COLO668 (cell line): ENCODE measurements around the gene DLD.
"Not testable (repeated sequence)": the region's sequence is repeated elsewhere in the genome, so short reads cannot be mapped to it uniquely, and the experiment has no call there.

Experiments
- DNase-seq: peaks from one replicate; lab custom pipeline; 2025; ENCODE audit not compliant: unreplicated experiment; lab: John Stamatoyannopoulos, UW

The DLD gene

DNA sequence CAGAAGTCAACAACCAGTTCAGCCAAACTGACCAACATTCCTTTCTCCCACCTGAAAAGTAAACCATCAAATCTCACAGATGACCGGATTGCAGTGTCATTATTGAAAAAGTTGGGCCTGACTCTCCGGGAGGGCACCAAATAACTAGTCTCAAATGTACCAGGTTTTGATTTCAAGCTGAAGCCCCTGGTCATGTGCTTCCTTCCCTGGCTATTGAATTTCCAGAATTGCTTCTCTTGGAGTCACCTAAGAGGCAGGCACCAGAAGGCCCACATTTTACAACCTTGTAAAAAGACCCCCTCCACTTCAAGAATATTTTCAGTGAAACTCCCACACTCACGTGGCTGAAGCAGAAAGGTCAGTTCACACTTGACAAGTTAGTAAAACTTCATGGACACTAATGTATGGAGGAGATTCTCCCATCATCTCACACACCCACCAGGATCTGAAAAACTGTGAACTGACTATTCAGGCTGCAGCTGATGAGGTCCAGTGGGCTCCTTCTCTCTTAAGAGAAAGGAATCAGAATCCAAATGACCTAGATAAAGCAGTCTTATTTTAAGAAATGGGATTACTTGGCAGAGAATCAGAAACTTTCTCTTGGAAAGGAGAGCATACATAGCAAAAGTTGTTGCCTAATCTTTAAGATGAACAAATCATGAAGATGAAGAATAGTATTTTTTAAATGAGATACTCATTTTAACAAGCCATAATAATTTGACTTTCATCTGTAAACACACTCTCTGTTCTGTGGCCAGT is 53.6 kb downstream of the DLD start:
- DNase-seq, result no peak

- DNase-seq, result no peak
Measured at GRCh38 chr7:107945332-107945731, 54.3 kb downstream of the DLD start.

DNA sequence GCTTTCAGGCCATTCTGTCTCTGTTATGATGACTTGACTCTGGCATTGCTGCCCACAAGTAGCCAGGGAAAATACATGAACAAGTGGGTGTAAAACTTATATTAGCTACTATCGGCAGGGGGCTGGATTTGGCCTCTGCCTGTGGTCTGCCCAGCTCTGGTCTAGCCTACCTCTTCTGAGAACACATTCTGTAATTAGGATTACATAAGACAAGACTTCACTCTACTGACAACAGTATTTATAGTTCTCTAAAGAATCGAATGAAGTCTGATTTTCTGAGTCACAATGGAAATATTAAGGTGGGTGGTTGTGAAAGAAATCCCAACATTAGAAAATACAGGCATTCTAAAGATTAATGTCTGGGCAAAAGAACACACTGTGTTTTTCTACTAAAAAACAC is 55.5 kb downstream of the DLD start:
- DNase-seq, result no peak

DNA sequence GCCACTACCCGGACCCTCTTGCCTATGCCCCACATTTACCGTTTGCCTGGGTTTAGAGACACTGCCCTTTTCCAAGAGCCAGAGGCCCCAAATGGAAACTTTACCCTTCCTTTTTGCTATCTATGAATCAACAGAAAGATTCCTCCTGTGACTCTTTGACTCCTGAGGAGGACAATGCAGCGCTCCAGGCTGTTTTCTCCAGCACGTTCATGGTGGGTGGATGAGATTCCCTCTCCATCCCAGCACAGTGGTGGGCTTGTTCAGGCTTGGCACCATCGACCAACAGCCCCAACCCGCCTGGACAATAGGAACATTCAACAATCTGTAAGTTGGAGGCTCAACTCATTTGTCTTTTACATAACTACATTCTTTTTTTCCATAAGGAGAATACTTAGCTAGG is 55.9 kb downstream of the DLD start:
- no peak for DNase-seq

GRCh38 chr7:107948645-107949442 is 57.9 kb downstream of the DLD start:
- no peak for DNase-seq

GRCh38 chr7:107949443-107949935 is 58.5 kb downstream of the DLD start:
- no peak for DNase-seq

GRCh38 chr7:107951172-107951787 is 60.3 kb downstream of the DLD start:
- no peak for DNase-seq

GRCh38 chr7:107951896-107952295 is 60.9 kb downstream of the DLD start:
- DNase-seq, result no peak

GRCh38 chr7:107953265-107953923 is 62.4 kb downstream of the DLD start:
- DNase-seq, result no peak

GRCh38 chr7:107953924-107954303 is 62.9 kb downstream of the DLD start:
- DNase-seq, result no peak

DNA sequence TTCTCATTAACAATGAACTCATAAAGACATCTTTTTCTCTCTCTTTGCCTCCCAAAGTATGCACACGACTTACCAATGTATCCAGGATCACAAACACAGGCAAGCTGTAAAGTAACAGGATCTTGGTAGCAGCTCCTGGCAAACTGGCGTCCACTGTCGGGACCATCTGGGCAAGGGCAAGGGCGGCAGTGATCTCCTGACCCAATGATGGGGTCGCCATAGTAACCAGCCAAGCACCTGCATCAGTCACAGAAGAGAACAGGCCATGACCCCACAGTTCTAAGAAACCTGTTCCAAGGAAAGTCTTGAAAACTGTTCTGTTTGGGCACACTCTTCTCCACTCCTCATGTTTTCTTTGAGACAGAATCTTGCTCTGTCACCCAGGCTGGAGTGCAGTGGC is 64.4 kb downstream of the DLD start:
- DNase-seq, result no peak

DNA sequence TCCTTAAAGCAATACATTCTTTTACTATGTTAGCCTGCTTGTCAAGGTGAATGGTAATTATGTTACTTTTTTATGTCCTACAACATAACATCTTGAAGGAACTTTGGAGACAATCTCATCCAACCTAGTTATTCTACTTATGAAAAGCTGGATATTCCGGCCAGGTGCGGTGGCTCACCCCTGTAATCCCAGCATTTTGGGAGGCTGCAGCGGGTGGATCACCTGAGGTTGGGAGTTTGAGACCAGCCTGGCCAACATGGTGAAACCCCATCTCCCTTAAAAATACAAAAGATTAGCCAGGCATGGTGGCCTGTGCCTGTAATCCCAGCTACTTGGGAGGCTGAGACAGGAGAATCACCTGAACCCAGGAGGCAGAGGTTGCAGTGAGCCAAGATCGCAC is 66.0 kb downstream of the DLD start:
- DNase-seq, result not testable (repeated sequence)

DNA sequence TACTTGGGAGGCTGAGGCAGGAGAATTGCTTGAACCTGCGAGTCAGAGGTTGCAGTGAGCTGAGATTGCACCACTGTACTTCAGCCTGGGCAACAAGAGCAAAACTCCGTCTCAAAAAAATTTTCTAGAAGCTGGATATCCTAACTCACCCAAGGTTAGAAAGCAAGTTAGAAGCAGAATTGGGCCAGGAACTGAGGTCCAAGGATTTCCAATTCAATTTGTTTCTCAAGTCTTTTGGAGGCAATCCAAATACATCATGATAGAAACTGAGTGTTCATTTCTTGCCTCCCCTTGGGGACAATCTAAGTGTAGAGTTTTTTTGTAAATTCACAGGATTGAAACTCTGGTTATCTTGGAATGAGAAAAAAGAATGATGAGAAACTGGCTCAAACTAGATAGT is 66.5 kb downstream of the DLD start:
- DNase-seq, result no peak

GRCh38 chr7:107958764-107959526 is 68.0 kb downstream of the DLD start:
- DNase-seq, result no peak

DNA sequence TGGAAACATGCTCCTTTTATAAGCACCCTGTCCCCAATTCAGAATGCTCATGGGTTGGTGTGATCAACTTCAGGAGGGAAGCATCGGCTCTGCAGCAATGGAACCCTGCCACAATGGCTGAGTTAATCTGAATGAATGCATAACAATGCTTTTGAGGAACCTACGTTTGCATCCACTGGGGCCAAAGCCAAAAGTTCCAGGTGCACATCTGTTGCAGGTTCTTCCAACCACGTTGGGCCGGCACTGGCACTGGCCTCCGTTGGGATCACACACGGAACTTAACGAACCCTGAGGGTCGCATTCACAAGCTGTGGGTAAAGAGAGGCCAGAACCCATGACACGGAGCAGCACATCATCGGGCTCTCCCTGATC is 68.5 kb downstream of the DLD start:
- DNase-seq, result no peak

DNA sequence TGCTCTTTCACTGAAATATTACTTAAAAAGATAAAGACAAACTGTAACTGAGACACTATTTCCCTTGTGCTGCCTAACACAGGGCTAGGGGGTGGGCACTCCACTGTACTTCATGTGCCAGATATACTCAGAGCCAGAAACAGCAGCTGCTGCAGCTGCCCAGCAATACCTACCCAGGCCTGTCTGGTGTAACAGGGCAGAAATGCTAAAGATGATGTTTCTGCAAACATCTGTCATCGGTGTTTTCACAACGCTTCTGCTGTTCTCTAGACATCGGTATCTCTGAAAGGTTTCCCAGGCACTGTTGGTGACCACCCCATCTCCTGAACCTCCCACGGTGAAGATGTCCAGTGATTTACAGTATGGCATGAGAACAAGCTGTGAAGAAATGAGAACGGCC is 69.3 kb downstream of the DLD start:
- DNase-seq, result no peak

- DNase-seq, result peak; percentile 41
Measured at GRCh38 chr7:107961405-107961804, 70.4 kb downstream of the DLD start.

DNA sequence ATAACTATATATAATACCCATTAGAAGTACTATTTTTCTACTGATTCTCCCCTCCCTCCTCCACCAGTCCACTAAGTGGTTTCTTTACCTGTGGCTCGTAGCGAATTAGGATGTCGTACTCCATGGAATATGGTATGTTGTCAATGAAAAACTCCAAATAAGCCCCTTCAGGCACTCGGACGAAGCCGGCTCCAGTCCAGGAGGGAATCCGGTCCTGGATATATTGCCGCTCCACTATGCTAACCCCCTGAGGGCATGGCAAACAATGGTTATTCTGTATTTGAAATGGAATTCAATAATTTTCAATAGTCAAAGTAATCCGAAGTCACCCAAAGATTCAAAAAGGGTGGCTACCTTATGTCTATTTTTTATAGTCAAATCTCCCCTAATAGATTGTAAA is 71.8 kb downstream of the DLD start:
- DNase-seq, result no peak

DNA sequence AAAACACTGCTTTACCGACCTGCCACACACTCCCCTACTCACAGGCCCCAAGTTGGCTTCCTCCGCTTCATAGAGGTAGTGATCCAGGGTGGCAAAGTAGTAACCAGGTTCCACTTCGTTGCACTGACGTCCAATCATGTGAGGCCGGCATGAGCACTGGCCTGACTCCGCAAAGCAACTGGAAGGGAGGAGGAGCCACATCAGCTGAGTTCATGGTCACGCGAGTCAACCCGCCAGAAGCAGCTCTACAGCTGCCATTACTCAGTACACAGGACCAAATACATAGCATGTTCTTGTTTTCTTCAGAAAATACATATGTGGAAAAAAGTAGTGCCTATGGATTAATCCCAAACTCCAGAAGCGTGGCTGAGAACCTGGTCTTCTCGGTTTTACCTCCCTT is 73.5 kb downstream of the DLD start:
- DNase-seq, result no peak

DNA sequence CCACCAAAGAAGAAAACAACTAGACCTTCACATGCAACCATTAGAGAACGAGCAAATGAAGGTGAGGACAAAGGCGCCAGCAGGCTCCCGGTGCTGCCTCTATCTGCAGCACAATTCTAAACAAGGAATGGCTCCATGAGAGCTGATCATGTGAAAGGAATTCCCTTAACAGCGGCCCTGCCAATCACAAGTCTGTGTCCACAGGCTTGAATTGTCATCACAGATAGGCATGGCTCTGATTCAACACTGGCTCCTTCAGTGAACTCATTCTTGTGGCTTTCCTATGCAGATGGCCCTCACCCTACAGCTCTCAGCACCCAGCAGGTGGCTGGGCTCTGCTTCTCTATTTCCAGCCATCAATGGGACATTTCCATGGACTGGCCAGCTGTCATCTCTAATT is 75.7 kb downstream of the DLD start:
- DNase-seq, result peak; percentile 75

- peak; percentile 39 for DNase-seq
Measured at GRCh38 chr7:107967420-107967819, 76.4 kb downstream of the DLD start.
